Breast epithelium (tissue), 3 donors: ENCODE data around the gene FARP1.

Experiments used
- POLR2A ChIP-seq: fragments of 450-650 bp; IDR thresholded peaks from one replicate; pipeline ENCODE4 v1.6.1; 2016; ENCODE audit warnings: antibody characterized with exemption, mild to moderate bottlenecking, moderate library complexity
- POLR2AphosphoS5 ChIP-seq, 3 donors: sonication (generic); formaldehyde crosslinking; IDR thresholded peaks; one replicate each; pipeline ENCODE4 v1.6.1; 2017; ENCODE audit warnings: antibody characterized with exemption in 3 of 3
- TF ChIP-seq, protein P1 (sequence below), 3 donors: fragments of 450-650 bp; IDR thresholded peaks; one replicate each; pipeline ENCODE4 v1.5.1; 2016 to 2017; ENCODE audit warnings: antibody characterized with exemption in 3 of 3, mild to moderate bottlenecking in 3 of 3, moderate library complexity in 3 of 3

DNA sequence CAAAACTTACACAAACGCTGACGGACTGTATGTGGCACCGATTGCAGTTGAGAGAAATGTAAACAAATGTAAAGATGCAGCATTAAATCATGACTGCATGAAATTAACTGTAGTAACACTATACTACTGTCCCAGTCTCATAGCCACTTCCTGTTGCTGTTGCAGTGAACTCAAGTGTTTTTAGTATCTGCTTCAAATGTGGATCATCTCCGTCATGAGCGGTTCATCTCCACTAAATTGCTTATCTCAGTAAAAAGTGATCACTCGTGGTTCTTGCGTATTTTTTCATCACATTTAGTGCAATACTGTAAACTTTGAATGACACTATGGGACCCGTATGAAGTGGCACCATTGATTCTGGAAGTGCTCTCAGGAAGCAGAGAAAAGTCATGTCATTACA, 94.4 kb downstream of the FARP1 start:
- TF ChIP-seq, protein P1, sequence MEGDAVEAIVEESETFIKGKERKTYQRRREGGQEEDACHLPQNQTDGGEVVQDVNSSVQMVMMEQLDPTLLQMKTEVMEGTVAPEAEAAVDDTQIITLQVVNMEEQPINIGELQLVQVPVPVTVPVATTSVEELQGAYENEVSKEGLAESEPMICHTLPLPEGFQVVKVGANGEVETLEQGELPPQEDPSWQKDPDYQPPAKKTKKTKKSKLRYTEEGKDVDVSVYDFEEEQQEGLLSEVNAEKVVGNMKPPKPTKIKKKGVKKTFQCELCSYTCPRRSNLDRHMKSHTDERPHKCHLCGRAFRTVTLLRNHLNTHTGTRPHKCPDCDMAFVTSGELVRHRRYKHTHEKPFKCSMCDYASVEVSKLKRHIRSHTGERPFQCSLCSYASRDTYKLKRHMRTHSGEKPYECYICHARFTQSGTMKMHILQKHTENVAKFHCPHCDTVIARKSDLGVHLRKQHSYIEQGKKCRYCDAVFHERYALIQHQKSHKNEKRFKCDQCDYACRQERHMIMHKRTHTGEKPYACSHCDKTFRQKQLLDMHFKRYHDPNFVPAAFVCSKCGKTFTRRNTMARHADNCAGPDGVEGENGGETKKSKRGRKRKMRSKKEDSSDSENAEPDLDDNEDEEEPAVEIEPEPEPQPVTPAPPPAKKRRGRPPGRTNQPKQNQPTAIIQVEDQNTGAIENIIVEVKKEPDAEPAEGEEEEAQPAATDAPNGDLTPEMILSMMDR (IDR thresholded peaks at IDR 0.05), result no peak
- TF ChIP-seq POLR2AphosphoS5 (IDR thresholded peaks at IDR 0.05) (no peak), POLR2A (no peak)
